HG03095 (cell line): ENCODE data around the gene SESN3.

Experiments
- ATAC-seq: cut with Tn5 transposase; IDR thresholded peaks from one replicate; pipeline ENCODE4 v1.9.1; 2021; ENCODE audit warnings: moderate library complexity; ENCODE audit not compliant: unreplicated experiment

The SESN3 gene

GRCh38 chr11:95132956-95133355 is 98.0 kb downstream of the SESN3 start:
- no peak for ATAC-seq

GRCh38 chr11:95128602-95129001 is 102.4 kb downstream of the SESN3 start:
- no peak for ATAC-seq

GRCh38 chr11:95123556-95123955 is 107.4 kb downstream of the SESN3 start:
- no peak for ATAC-seq

GRCh38 chr11:95121698-95122097 is 109.3 kb downstream of the SESN3 start:
- no peak for ATAC-seq

GRCh38 chr11:95119361-95120060 is 111.5 kb downstream of the SESN3 start:
- ATAC-seq = no peak

GRCh38 chr11:95115597-95115996 is 115.4 kb downstream of the SESN3 start:
- ATAC-seq = no peak
